Lower leg skin (tissue), 3 donors: ENCODE results near the gene SPAG5.

ENCODE experiments used
- CTCF ChIP-seq, 3 donors: fragments of 450-650 bp; IDR thresholded peaks; one replicate each; pipeline ENCODE4 v1.5.1; 2016; ENCODE audit warnings: antibody characterized with exemption in 3 of 3, mild to moderate bottlenecking in 3 of 3, moderate library complexity in 2 of 3
- POLR2A ChIP-seq, 2 donors: fragments of 450-650 bp; IDR thresholded peaks; one replicate each; pipeline ENCODE4 v1.6.1; 2016 to 2017; ENCODE audit warnings: antibody characterized with exemption in 2 of 2, mild to moderate bottlenecking in 1 of 2, moderate library complexity in 1 of 2

GRCh38 chr17:28592260-28592659 is 6.6 kb downstream of the SPAG5 start:
- TF ChIP-seq CTCF (IDR thresholded peaks at IDR 0.05) (no peak), POLR2A (IDR thresholded peaks at IDR 0.05) (no peak)
